BLaER1 treated with 17β-estradiol and CSF1 and Interleukin-3, amounts not matched to agents 10 nM and 100 nM (cell line): Measurements from ENCODE around the gene ARMC3.
A peak's percentile ranks its signal among the peaks of the same experiment; 100 is the strongest.

Experiments
- H3K27ac ChIP-seq, 11 experiments: shearing (Covaris generic); formaldehyde crosslinking; 2 replicates each; pipeline ENCODE4 v1.8.1; 2022
- H3K27me3 ChIP-seq, 11 experiments: shearing (Covaris generic); formaldehyde crosslinking; 2 replicates each; pipeline ENCODE4 v1.8.1; 2022
- H3K36me3 ChIP-seq, 11 experiments: shearing (Covaris generic); formaldehyde crosslinking; 2 replicates each; pipeline ENCODE4 v1.8.1; 2022
- H3K4me1 ChIP-seq, 10 experiments: shearing (Covaris generic); formaldehyde crosslinking; 2 replicates each; pipeline ENCODE4 v1.8.1; 2022
- H3K4me2 ChIP-seq, 11 experiments: shearing (Covaris generic); formaldehyde crosslinking; 2 replicates each; pipeline ENCODE4 v1.8.1; 2022
- H3K4me3 ChIP-seq, 10 experiments: shearing (Covaris generic); formaldehyde crosslinking; 2 replicates each; pipeline ENCODE4 v1.8.1; 2022
- H3K9ac ChIP-seq, 11 experiments: shearing (Covaris generic); formaldehyde crosslinking; 2 replicates each; pipeline ENCODE4 v1.8.1; 2022
- H3K9me3 ChIP-seq, 11 experiments: shearing (Covaris generic); formaldehyde crosslinking; replicated peaks in 1 of 11; 2 replicates each; pipeline ENCODE4 v1.8.1; 2022
- H4K20me1 ChIP-seq, 11 experiments: shearing (Covaris generic); formaldehyde crosslinking; 2 replicates each; pipeline ENCODE4 v1.8.1; 2022
- Cebpa-rat ChIP-seq, 11 experiments: shearing (Covaris generic); IDR thresholded peaks; 2 replicates each; pipeline ENCODE4 v1.8.1; 2022

Gene ARMC3

GRCh38 chr10:23047201-23048050 is 119.6 kb downstream of the ARMC3 start:
- H3K4me1 ChIP-seq: peaks cover 0 to under 1% (median 0%) of the 10 kb centered on the region in 10 experiments; a peak in 1 of 20 replicates
- no peak overlapping the region for H3K4me2 ChIP-seq
- no peaks in the 10 kb centered on the region for H3K9me3 ChIP-seq
- no peak overlapping the region for H3K9ac ChIP-seq
- H3K27ac ChIP-seq: no peak overlapping the region
- no peaks in the 10 kb centered on the region for H3K27me3 ChIP-seq
- H4K20me1 ChIP-seq: no peaks in the 10 kb centered on the region
- no peaks in the 10 kb centered on the region for H3K36me3 ChIP-seq
- TF ChIP-seq Cebpa-rat (IDR thresholded peaks at IDR 0.05): no peak
- H3K4me3 ChIP-seq: no peak overlapping the region

- no peaks in the 10 kb centered on the region for H3K27me3 ChIP-seq
- H3K9me3 ChIP-seq: no peaks in the 10 kb centered on the region
- no peak overlapping the region for H3K4me3 ChIP-seq
- H4K20me1 ChIP-seq: no peaks in the 10 kb centered on the region
- peaks cover 0 to 8% (median 0%) of the 10 kb centered on the region in 10 experiments; a peak in 2 of 20 replicates for H3K4me1 ChIP-seq
- H3K4me2 ChIP-seq: no peak overlapping the region
- H3K9ac ChIP-seq: no peak overlapping the region
- no peak overlapping the region for H3K27ac ChIP-seq
- H3K36me3 ChIP-seq: no peaks in the 10 kb centered on the region
- TF ChIP-seq Cebpa-rat (IDR thresholded peaks at IDR 0.05): no peak
Measured at GRCh38 chr10:23048191-23048590, 120.3 kb downstream of the ARMC3 start.

GRCh38 chr10:23051278-23051677 is 123.4 kb downstream of the ARMC3 start:
- Histone ChIP-seq H3K4me1 (peaks cover 0 to 9% (median 0%) of the 10 kb centered on the region in 10 experiments; a peak in 2 of 20 replicates), H3K9me3 (no peaks in the 10 kb centered on the region), H3K27ac (no peak overlapping the region), H3K36me3 (no peaks in the 10 kb centered on the region), H4K20me1 (no peaks in the 10 kb centered on the region), H3K4me3 (no peak overlapping the region), H3K4me2 (no peak overlapping the region), H3K9ac (no peak overlapping the region), H3K27me3 (no peaks in the 10 kb centered on the region)
- TF ChIP-seq Cebpa-rat (IDR thresholded peaks at IDR 0.05): no peak

- no peaks in the 10 kb centered on the region for H3K9me3 ChIP-seq
- no peaks in the 10 kb centered on the region for H3K27me3 ChIP-seq
- H3K36me3 ChIP-seq: no peaks in the 10 kb centered on the region
- no peak overlapping the region for H3K9ac ChIP-seq
- H3K27ac ChIP-seq: no peak overlapping the region
- no peak overlapping the region for H3K4me3 ChIP-seq
- TF ChIP-seq Cebpa-rat (IDR thresholded peaks at IDR 0.05): no peak
- H3K4me2 ChIP-seq: no peak overlapping the region
- H4K20me1 ChIP-seq: no peaks in the 10 kb centered on the region
- H3K4me1 ChIP-seq: peaks cover 0 to 9% (median 0%) of the 10 kb centered on the region in 10 experiments; a peak in 2 of 20 replicates
Measured at GRCh38 chr10:23051855-23052331, 124.0 kb downstream of the ARMC3 start.

GRCh38 chr10:23053036-23053435 is 125.2 kb downstream of the ARMC3 start:
- H3K27me3 ChIP-seq: no peaks in the 10 kb centered on the region
- no peak overlapping the region for H3K27ac ChIP-seq

GRCh38 chr10:23055424-23056185 is 127.8 kb downstream of the ARMC3 start:
- no peak overlapping the region for H3K4me2 ChIP-seq
- H3K9ac ChIP-seq: no peak overlapping the region
- no peaks in the 10 kb centered on the region for H3K36me3 ChIP-seq
- no peaks in the 10 kb centered on the region for H4K20me1 ChIP-seq
- no peaks in the 10 kb centered on the region for H3K27me3 ChIP-seq
- H3K4me1 ChIP-seq: peaks cover 0 to 9% (median 0%) of the 10 kb centered on the region in 10 experiments; a peak in 2 of 20 replicates
- no peak for TF ChIP-seq Cebpa-rat (IDR thresholded peaks at IDR 0.05)
- H3K4me3 ChIP-seq: no peak overlapping the region
- peaks cover 12 to 26% (median 19%) of the 10 kb centered on the region in 11 experiments for H3K9me3 ChIP-seq
- H3K27ac ChIP-seq: no peak overlapping the region

More at GRCh38 chr10:23053036-23053435, 125.2 kb downstream of the ARMC3 start:
- Histone ChIP-seq H3K36me3 (no peaks in the 10 kb centered on the region), H4K20me1 (no peaks in the 10 kb centered on the region), H3K9me3 (peaks cover 0 to under 1% (median 0%) of the 10 kb centered on the region in 11 experiments; a peak in 1 of 22 replicates), H3K9ac (no peak overlapping the region), H3K4me2 (peak overlapping the region in 1 of 11 experiments; percentile 20; a peak in 2 of 22 replicates), H3K4me1 (peaks cover 0 to 9% (median 0%) of the 10 kb centered on the region in 10 experiments; a peak in 2 of 20 replicates), H3K4me3 (no peak overlapping the region)
- no peak for TF ChIP-seq Cebpa-rat (IDR thresholded peaks at IDR 0.05)

- no peak for TF ChIP-seq Cebpa-rat (IDR thresholded peaks at IDR 0.05)
- Histone ChIP-seq H3K27ac (no peak overlapping the region), H3K9ac (no peak overlapping the region), H3K4me1 (peaks cover 0 to 9% (median 0%) of the 10 kb centered on the region in 10 experiments; a peak in 2 of 20 replicates), H3K9me3 (peaks cover 12 to 26% (median 19%) of the 10 kb centered on the region in 11 experiments), H3K4me2 (no peak overlapping the region), H3K27me3 (no peaks in the 10 kb centered on the region), H4K20me1 (no peaks in the 10 kb centered on the region), H3K4me3 (no peak overlapping the region), H3K36me3 (no peaks in the 10 kb centered on the region)
Measured at GRCh38 chr10:23056186-23056579, 128.3 kb downstream of the ARMC3 start.

GRCh38 chr10:23058366-23058765 is 130.5 kb downstream of the ARMC3 start:
- Histone ChIP-seq H3K4me3 (no peak overlapping the region), H3K9me3 (peaks cover 12 to 26% (median 19%) of the 10 kb centered on the region in 11 experiments), H3K4me2 (no peak overlapping the region), H3K9ac (no peak overlapping the region), H3K36me3 (no peaks in the 10 kb centered on the region), H4K20me1 (no peaks in the 10 kb centered on the region), H3K4me1 (no peaks in the 10 kb centered on the region), H3K27me3 (no peaks in the 10 kb centered on the region), H3K27ac (no peak overlapping the region)
- no peak for TF ChIP-seq Cebpa-rat (IDR thresholded peaks at IDR 0.05)

GRCh38 chr10:23060918-23061317 is 133.1 kb downstream of the ARMC3 start:
- H3K36me3 ChIP-seq: no peaks in the 10 kb centered on the region
- H3K4me2 ChIP-seq: no peak overlapping the region
- no peak for TF ChIP-seq Cebpa-rat (IDR thresholded peaks at IDR 0.05)
- H3K27ac ChIP-seq: no peak overlapping the region
- H3K27me3 ChIP-seq: no peaks in the 10 kb centered on the region
- H3K4me1 ChIP-seq: no peaks in the 10 kb centered on the region
- no peaks in the 10 kb centered on the region for H4K20me1 ChIP-seq
- H3K4me3 ChIP-seq: no peak overlapping the region
- no peak overlapping the region for H3K9ac ChIP-seq
- H3K9me3 ChIP-seq: peaks cover 12 to 26% (median 19%) of the 10 kb centered on the region in 11 experiments
